Naive thymus-derived CD4-positive, alpha-beta T cell (primary cell): ENCODE results near the gene FGB. TPM values are rescaled to one million over a fixed set of nuclear protein-coding genes. Genes with fewer than 3 reads are reported as not detected.

Experiments
- ATAC-seq: fragments of 150-1000 bp; cut with Tn5 transposase; 2 replicates; pipeline ENCODE4 v1.10.0; 2021; ENCODE audit warnings: mild to moderate bottlenecking, moderate library complexity
- CTCF ChIA-PET: fragments of 350-600 bp; sonication (Branson Sonifier 250); formaldehyde crosslinking; loops from one replicate; lab custom pipeline; 2021; ENCODE audit warnings: antibody characterized with exemption; lab: Charles Lee
- POLR2A ChIA-PET: fragments of 350-600 bp; sonication (Branson Sonifier 250); formaldehyde crosslinking; loops from one replicate; lab custom pipeline; 2021; ENCODE audit warnings: antibody characterized with exemption, inconsistent platforms; lab: Charles Lee
- DNase-seq, 9 donors: peaks; one replicate each; pipeline versions ENCODE4 v3.0.0 to v3.0.0-alpha.2; 2020 to 2022; ENCODE audit warnings: mixed read lengths in 1 of 9
- H3K27ac ChIP-seq: one replicate; pipeline ENCODE4 v1.7.0; 2013; ENCODE audit warnings: mild to moderate bottlenecking, low read depth, low read length, moderate library complexity
- H3K27me3 ChIP-seq, 2 donors: one replicate each; pipeline ENCODE4 v1.7.0; 2013; ENCODE audit warnings: low read length in 2 of 2, mild to moderate bottlenecking in 2 of 2, moderate library complexity in 2 of 2; ENCODE audit not compliant: control insufficient read depth in 2 of 2, insufficient read depth in 2 of 2
- H3K36me3 ChIP-seq, 3 experiments: 1 replicate in 2 of 3; 2 replicates in 1 of 3; pipeline ENCODE4 v1.7.0; 2013; ENCODE audit warnings: low read length in 3 of 3, mild to moderate bottlenecking in 3 of 3, moderate library complexity in 1 of 3; ENCODE audit not compliant: insufficient read depth in 3 of 3, control insufficient read depth in 2 of 3
- H3K4me1 ChIP-seq, 2 donors: one replicate each; pipeline ENCODE4 v1.7.0; 2013; ENCODE audit warnings: low read length in 2 of 2, mild to moderate bottlenecking in 2 of 2, moderate library complexity in 1 of 2; ENCODE audit not compliant: control insufficient read depth in 2 of 2, insufficient read depth in 2 of 2
- H3K4me3 ChIP-seq: 2 replicates; pipeline ENCODE4 v1.7.0; 2013; ENCODE audit warnings: mild to moderate bottlenecking, low read length
- H3K9me3 ChIP-seq, 3 experiments: 1 replicate in 2 of 3; 2 replicates in 1 of 3; pipeline ENCODE4 v1.7.0; 2013; ENCODE audit warnings: low read length in 3 of 3; ENCODE audit not compliant: control insufficient read depth in 2 of 3
- H3K27ac Mint-ChIP-seq, 9 donors: one replicate each; pipeline ENCODE4 v1.8.0; 2020 to 2022; ENCODE audit warnings: mixed read lengths in 9 of 9, mild to moderate bottlenecking in 8 of 9, moderate library complexity in 5 of 9, inconsistent platforms in 2 of 9
- H3K27me3 Mint-ChIP-seq, 5 donors: one replicate each; pipeline ENCODE4 v1.8.0; 2021 to 2022; ENCODE audit warnings: mixed read lengths in 5 of 5, mild to moderate bottlenecking in 1 of 5
- H3K36me3 Mint-ChIP-seq, 5 donors: one replicate each; pipeline ENCODE4 v1.8.0; 2020 to 2022; ENCODE audit warnings: mixed read lengths in 5 of 5, mild to moderate bottlenecking in 3 of 5, inconsistent platforms in 1 of 5
- H3K4me1 Mint-ChIP-seq, 7 donors: one replicate each; pipeline ENCODE4 v1.8.0; 2020 to 2022; ENCODE audit warnings: mixed read lengths in 7 of 7, mild to moderate bottlenecking in 3 of 7, inconsistent platforms in 1 of 7
- H3K4me3 Mint-ChIP-seq, 10 donors: one replicate each; pipeline ENCODE4 v1.8.0; 2020 to 2022; ENCODE audit warnings: mild to moderate bottlenecking in 10 of 10, mixed read lengths in 10 of 10, moderate library complexity in 6 of 10, inconsistent platforms in 2 of 10
- H3K9me3 Mint-ChIP-seq, 11 donors: one replicate each; pipeline ENCODE4 v1.8.0; 2020 to 2022; ENCODE audit warnings: mixed read lengths in 11 of 11, mild to moderate bottlenecking in 4 of 11, inconsistent platforms in 1 of 11, moderate library complexity in 1 of 11
- intact Hi-C, 2 donors: fragments of 100-400 bp; cut with micrococcal nuclease; formaldehyde crosslinking; loops; one replicate each; pipeline ENCODE4 v1.15.1; 2023
- polyA plus RNA-seq, 2 donors: library from polyadenylated mRNA; unstranded; fragments of 300-500 nt; fragmentation: Illumina TruSeq; gene quantifications; one replicate each; pipeline ENCODE4 v1.2.3, GENCODE V29; 2021
- total RNA-seq, 6 experiments: library from RNA in 5 of 6; stranded (reverse) in 5 of 6; gene quantifications; 1 replicate in 5 of 6; 2 replicates in 1 of 6; pipeline ENCODE4 v1.2.3 and lab custom pipeline; 2021 to 2026

FGB gene
- total RNA-seq (not detected), polyA plus RNA-seq (not detected), total RNA-seq (lab: John Stamatoyannopoulos, UW) (0.81 reads per million)

- Histone ChIP-seq H3K9me3 (no peaks in the 10 kb centered on the region), H3K27ac (no peak within 1 kb of the TSS), H3K36me3 (no peaks in the 10 kb centered on the region), H3K27me3 (no peaks in the 10 kb centered on the region), H3K4me3 (no peak within 1 kb of the TSS), H3K4me1 (no peaks in the 10 kb centered on the region)
- Mint-ChIP-seq H3K36me3 (no peaks in the 10 kb centered on the region), H3K4me3 (no peak within 1 kb of the TSS), H3K27ac (no peak within 1 kb of the TSS), H3K27me3 (peaks cover 4 to 20% (median 18%) of the 10 kb centered on the region in 5 donors), H3K9me3 (no peaks in the 10 kb centered on the region), H3K4me1 (peaks cover 0 to 4% (median 0%) of the 10 kb centered on the region in 7 donors)
- ChIA-PET POLR2A (no interaction called here), CTCF (interaction anchor here (0.5 to 0.9 kb wide), 2 partner anchors 51 to 62 kb away, joined by 3 to 4 read pairs; no protein-coding TSS in a partner anchor)
- DNase-seq (no peak), ATAC-seq (no peak)
- intact Hi-C loops: no loop called here
Measured at GRCh38 chr4:154562697-154563254, at the start of gene FGB. Gene FGB (plus strand): TSS chr4:154563011. CDS start chr4:154563019, 8 bp downstream.

- H3K27me3 Mint-ChIP-seq: peaks cover 37 to 55% (median 42%) of the 10 kb centered on the region in 5 donors
- Histone ChIP-seq H3K36me3 (no peaks in the 10 kb centered on the region), H3K4me3 (no peak overlapping the region), H3K9me3 (no peaks in the 10 kb centered on the region), H3K27me3 (peaks cover 0 to 3% of the 10 kb centered on the region in 2 donors), H3K4me1 (no peaks in the 10 kb centered on the region), H3K27ac (no peak overlapping the region)
- intact Hi-C loops: no loop called here
- ChIA-PET POLR2A (no interaction called here), CTCF (no interaction called here)
- no peaks in the 10 kb centered on the region for H3K36me3 Mint-ChIP-seq
- ATAC-seq (no peak), DNase-seq (no peak)
- no peaks in the 10 kb centered on the region for H3K4me1 Mint-ChIP-seq
- no peak overlapping the region for H3K27ac Mint-ChIP-seq
- H3K9me3 Mint-ChIP-seq: peaks cover 0 to 2% (median 0%) of the 10 kb centered on the region in 11 donors
- no peak overlapping the region for H3K4me3 Mint-ChIP-seq
Measured at GRCh38 chr4:154516318-154517029, 46.3 kb upstream of the FGB start.

GRCh38 chr4:154517591-154517990, 45.2 kb upstream of the FGB start:
- Mint-ChIP-seq H3K36me3 (no peaks in the 10 kb centered on the region), H3K4me3 (no peak overlapping the region), H3K27me3 (peaks cover 39 to 48% (median 43%) of the 10 kb centered on the region in 5 donors), H3K9me3 (peaks cover 0 to 2% (median 0%) of the 10 kb centered on the region in 11 donors), H3K27ac (no peak overlapping the region), H3K4me1 (no peaks in the 10 kb centered on the region)
- Histone ChIP-seq H3K9me3 (no peaks in the 10 kb centered on the region), H3K4me3 (no peak overlapping the region), H3K27me3 (peaks cover 0 to 3% of the 10 kb centered on the region in 2 donors), H3K4me1 (no peaks in the 10 kb centered on the region), H3K36me3 (no peaks in the 10 kb centered on the region), H3K27ac (no peak overlapping the region)
- ATAC-seq (no peak), DNase-seq (no peak)
- CTCF ChIA-PET: no interaction called here
- POLR2A ChIA-PET: no interaction called here
- intact Hi-C loops: no loop called here

- Histone ChIP-seq H3K27me3 (peaks cover 0 to 3% of the 10 kb centered on the region in 2 donors), H3K9me3 (no peaks in the 10 kb centered on the region), H3K27ac (no peak overlapping the region), H3K4me1 (no peaks in the 10 kb centered on the region), H3K4me3 (no peak overlapping the region), H3K36me3 (no peaks in the 10 kb centered on the region)
- H3K27me3 Mint-ChIP-seq: peaks cover 33 to 42% (median 40%) of the 10 kb centered on the region in 5 donors
- H3K9me3 Mint-ChIP-seq: peaks cover 0 to 3% (median 0%) of the 10 kb centered on the region in 11 donors
- no peak overlapping the region for H3K27ac Mint-ChIP-seq
- intact Hi-C loops: no loop called here
- no peaks in the 10 kb centered on the region for H3K36me3 Mint-ChIP-seq
- POLR2A ChIA-PET: no interaction called here
- ATAC-seq (no peak), DNase-seq (no peak)
- no peaks in the 10 kb centered on the region for H3K4me1 Mint-ChIP-seq
- no peak overlapping the region for H3K4me3 Mint-ChIP-seq
- CTCF ChIA-PET: no interaction called here
Measured at GRCh38 chr4:154519214-154519613, 43.6 kb upstream of the FGB start.

GRCh38 chr4:154521607-154522006, 41.2 kb upstream of the FGB start:
- H3K27me3 Mint-ChIP-seq: peaks cover 27 to 43% (median 40%) of the 10 kb centered on the region in 5 donors
- no peak overlapping the region for H3K4me3 Mint-ChIP-seq
- H3K27me3 ChIP-seq: peaks cover 0 to 3% of the 10 kb centered on the region in 2 donors
- H3K27ac ChIP-seq: no peak overlapping the region
- peaks cover 0 to 2% (median 0%) of the 10 kb centered on the region in 7 donors for H3K4me1 Mint-ChIP-seq
- peaks cover 0 to 3% (median 0%) of the 10 kb centered on the region in 11 donors for H3K9me3 Mint-ChIP-seq
- no peak for DNase-seq
- H3K36me3 Mint-ChIP-seq: no peaks in the 10 kb centered on the region
- ChIA-PET POLR2A (no interaction called here), CTCF (interaction anchor here (0.6 kb wide), 1 partner anchor 21 kb away, joined by 3 read pairs; no protein-coding TSS in a partner anchor)
- H3K36me3 ChIP-seq: no peaks in the 10 kb centered on the region
- intact Hi-C loops: no loop called here
- H3K4me1 ChIP-seq: no peaks in the 10 kb centered on the region
- no peak for ATAC-seq
- no peaks in the 10 kb centered on the region for H3K9me3 ChIP-seq
- H3K4me3 ChIP-seq: no peak overlapping the region
- no peak overlapping the region for H3K27ac Mint-ChIP-seq

GRCh38 chr4:154526151-154526550, 36.7 kb upstream of the FGB start:
- no peak for ATAC-seq
- no peaks in the 10 kb centered on the region for H3K36me3 Mint-ChIP-seq
- CTCF ChIA-PET: no interaction called here

More at GRCh38 chr4:154526151-154526550, 36.7 kb upstream of the FGB start:
- no peak overlapping the region for H3K27ac ChIP-seq
- H3K4me3 ChIP-seq: no peak overlapping the region
- POLR2A ChIA-PET: no interaction called here
- H3K4me1 ChIP-seq: no peaks in the 10 kb centered on the region
- Mint-ChIP-seq H3K4me1 (peaks cover 0 to 3% (median 0%) of the 10 kb centered on the region in 7 donors), H3K9me3 (peaks cover 0 to 3% (median 0%) of the 10 kb centered on the region in 11 donors), H3K4me3 (no peak overlapping the region), H3K27me3 (peaks cover 15 to 29% (median 23%) of the 10 kb centered on the region in 5 donors), H3K27ac (no peak overlapping the region)
- intact Hi-C loops: no loop called here
- H3K9me3 ChIP-seq: no peaks in the 10 kb centered on the region
- DNase-seq: no peak
- H3K36me3 ChIP-seq: no peaks in the 10 kb centered on the region
- H3K27me3 ChIP-seq: no peaks in the 10 kb centered on the region
